GM23248 (cell line): ENCODE measurements around the gene OR51B2. TPM values are rescaled to one million over a fixed set of nuclear protein-coding genes. Genes with fewer than 3 reads are reported as not detected.

Experiments
- DNase-seq: peaks from one replicate; pipeline ENCODE4 v3.0.0-alpha.2; 2015
- H2AFZ ChIP-seq: fragments of 200-600 bp; sonication (generic); 2 replicates; pipeline ENCODE4 v1.6.1; 2016; ENCODE audit warnings: antibody characterized with exemption
- H3F3A ChIP-seq: fragments of 200-600 bp; sonication (generic); 2 replicates; pipeline ENCODE4 v1.6.1; 2016; ENCODE audit warnings: mild to moderate bottlenecking, antibody characterized with exemption, mixed run types; ENCODE audit not compliant: insufficient read depth
- H3K27ac ChIP-seq: fragments of 200-600 bp; sonication (generic); 2 replicates; pipeline ENCODE4 v1.5.1; 2016; ENCODE audit warnings: mild to moderate bottlenecking
- H3K27me3 ChIP-seq: fragments of 200-600 bp; sonication (generic); replicated peaks from 2 replicates; pipeline ENCODE4 v1.6.1; 2016; ENCODE audit warnings: mild to moderate bottlenecking; ENCODE audit not compliant: insufficient read depth
- H3K36me3 ChIP-seq: fragments of 200-600 bp; sonication (generic); 2 replicates; pipeline ENCODE4 v1.6.1; 2016; ENCODE audit warnings: low read depth, mild to moderate bottlenecking
- H3K4me1 ChIP-seq: fragments of 200-600 bp; sonication (generic); 2 replicates; pipeline ENCODE4 v1.6.1; 2016; ENCODE audit warnings: mild to moderate bottlenecking; ENCODE audit not compliant: insufficient read depth
- H3K4me2 ChIP-seq: fragments of 200-600 bp; sonication (generic); one replicate; pipeline ENCODE4 v1.6.1; 2016; ENCODE audit warnings: mild to moderate bottlenecking; ENCODE audit not compliant: unreplicated experiment
- H3K4me3 ChIP-seq: fragments of 200-600 bp; sonication (generic); 2 replicates; pipeline ENCODE4 v1.5.1; 2016; ENCODE audit warnings: mild to moderate bottlenecking
- H3K79me2 ChIP-seq: fragments of 200-600 bp; sonication (generic); 2 replicates; pipeline ENCODE4 v1.6.1; 2016; ENCODE audit warnings: mild to moderate bottlenecking; ENCODE audit not compliant: insufficient read depth
- H3K9ac ChIP-seq: fragments of 200-600 bp; sonication (generic); 2 replicates; pipeline ENCODE4 v1.6.1; 2016; ENCODE audit warnings: mild to moderate bottlenecking
- H3K9me2 ChIP-seq: fragments of 200-600 bp; sonication (generic); 2 replicates; pipeline ENCODE4 v1.6.1; 2016; ENCODE audit warnings: mixed run types, mild to moderate bottlenecking, moderate library complexity; ENCODE audit not compliant: insufficient read depth
- H3K9me3 ChIP-seq: fragments of 200-600 bp; sonication (generic); one replicate; pipeline ENCODE4 v1.6.1; 2017; ENCODE audit warnings: low read depth
- H4K20me1 ChIP-seq: fragments of 200-600 bp; sonication (generic); 2 replicates; pipeline ENCODE4 v1.6.0; 2016; ENCODE audit not compliant: insufficient read depth
- EZH2 ChIP-seq: fragments of 200-600 bp; sonication (generic); IDR thresholded peaks from 2 replicates; pipeline ENCODE4 v1.6.1; 2018; ENCODE audit warnings: antibody characterized with exemption, mild to moderate bottlenecking; ENCODE audit not compliant: insufficient read depth, poor library complexity, severe bottlenecking
- EZH2phosphoT487 ChIP-seq: fragments of 200-600 bp; sonication (generic); IDR thresholded peaks from 2 replicates; pipeline ENCODE4 v1.6.1; 2018; ENCODE audit warnings: antibody characterized with exemption, moderate library complexity, mild to moderate bottlenecking, low read depth; ENCODE audit not compliant: insufficient read depth
- WGBS, 2 experiments: methylation state at CpG; one replicate each; pipeline ENCODE4 v1.1.6; 2015 to 2017; ENCODE audit warnings: low lambda C conversion rate in 2 of 2, low coverage in 1 of 2; ENCODE audit errors: missing lambda C conversion rate in 2 of 2; 5-methylcytosine and 5-hydroxymethylcytosine counted together
- in situ Hi-C: fragments of 300-500 bp; cut with MboI; formaldehyde crosslinking; loops from 2 replicates; pipeline ENCODE4 v1.15.0; 2020
- polyA plus RNA-seq: library from polyadenylated mRNA; unstranded; fragments of >200 nt; fragmentation: Nextera tagmentation; extraction: Ambion mirVana; gene quantifications from 2 replicates; pipeline ENCODE4 v1.2.1, GENCODE V29; 2016
- small RNA-seq: library from RNA; depleted of rRNA; stranded (forward); fragments of <200 nt; gene quantifications from one replicate; pipeline ENCODE3, GENCODE V24; 2014; ENCODE audit warnings: low read depth, low replicate concordance
- total RNA-seq: library from RNA; depleted of rRNA; stranded (reverse); fragments of >200 nt; shearing (Covaris generic); gene quantifications from 2 replicates; pipeline ENCODE4 v1.2.3, GENCODE V29; 2014; rRNA removed

OR51B2 gene
- total and polyA plus RNA-seq, 2 experiments from 2014 or later = not detected

- H3K4me1 ChIP-seq = peaks cover 15% of the 10 kb centered on the region
These were observed 46.2 kb downstream of the OR51B2 start for GRCh38 chr11:5277807-5278382.

GRCh38 chr11:5276697-5277096 lies 47.4 kb downstream of the OR51B2 start:
- Histone ChIP-seq H4K20me1 (no peaks in the 10 kb centered on the region), H3K27ac (no peak overlapping the region), H3K9me2 (no peaks in the 10 kb centered on the region), H3K27me3 (no peaks in the 10 kb centered on the region), H3K4me3 (no peak overlapping the region), H3F3A (peaks cover 10% of the 10 kb centered on the region; the same call in 1 of the 2 replicates), H3K4me1 (peaks cover 15% of the 10 kb centered on the region), H3K79me2 (no peaks in the 10 kb centered on the region), H3K9ac (no peak overlapping the region), H3K9me3 (no peaks in the 10 kb centered on the region), H3K36me3 (no peaks in the 10 kb centered on the region), H2AFZ (no peak overlapping the region), H3K4me2 (no peak overlapping the region)
- in situ Hi-C loops = no loop called here
- no peak for TF ChIP-seq EZH2phosphoT487
- TF ChIP-seq EZH2 = no peak
- no peak for DNase-seq
- WGBS, 2 experiments = 85 to 100% methylated on average over 2 of the region's 2 CpGs

More at GRCh38 chr11:5277807-5278382, 46.2 kb downstream of the OR51B2 start:
- TF ChIP-seq EZH2 = no peak
- TF ChIP-seq EZH2phosphoT487 = no peak
- no peak overlapping the region for H3K9ac ChIP-seq
- H3K4me3 ChIP-seq = no peak overlapping the region
- no peaks in the 10 kb centered on the region for H3K79me2 ChIP-seq
- H3K9me3 ChIP-seq = no peaks in the 10 kb centered on the region
- no peak overlapping the region for H3K27ac ChIP-seq
- H3K27me3 ChIP-seq = no peaks in the 10 kb centered on the region
- no peaks in the 10 kb centered on the region for H3K9me2 ChIP-seq
- in situ Hi-C loops = no loop called here
- H2AFZ ChIP-seq = no peak overlapping the region
- H3K36me3 ChIP-seq = no peaks in the 10 kb centered on the region
- DNase-seq = no peak
- no peak overlapping the region for H3K4me2 ChIP-seq
- 50 to 58% methylated on average over 1 of the region's 1 CpG for WGBS, 2 experiments
- H3F3A ChIP-seq = peaks cover 14% of the 10 kb centered on the region; the same call in 1 of the 2 replicates
- H4K20me1 ChIP-seq = no peaks in the 10 kb centered on the region

- Histone ChIP-seq H3K79me2 (no peaks in the 10 kb centered on the region), H3K27ac (no peak overlapping the region)
These were observed 48.6 kb downstream of the OR51B2 start for GRCh38 chr11:5275369-5276110.

GRCh38 chr11:5274395-5274794 lies 49.7 kb downstream of the OR51B2 start:
- no peak overlapping the region for H3K9ac ChIP-seq
- no peaks in the 10 kb centered on the region for H3K36me3 ChIP-seq
- no peak overlapping the region for H3K4me3 ChIP-seq
- H3K9me2 ChIP-seq = no peaks in the 10 kb centered on the region
- no peak for DNase-seq
- no peaks in the 10 kb centered on the region for H3F3A ChIP-seq
- WGBS, 2 experiments = 83% methylated on average over 5 of the region's 5 CpGs
- in situ Hi-C loops = no loop called here
- no peak overlapping the region for H3K4me2 ChIP-seq
- no peak overlapping the region for H3K27ac ChIP-seq
- H3K9me3 ChIP-seq = no peaks in the 10 kb centered on the region
- H2AFZ ChIP-seq = no peak overlapping the region
- H4K20me1 ChIP-seq = no peaks in the 10 kb centered on the region
- no peaks in the 10 kb centered on the region for H3K27me3 ChIP-seq
- H3K79me2 ChIP-seq = no peaks in the 10 kb centered on the region
- TF ChIP-seq EZH2 (no peak), EZH2phosphoT487 (no peak)
- 0 out of 2 replicates have a peak, but pooled peaks cover 3% of the 10 kb centered on the region for H3K4me1 ChIP-seq

More at GRCh38 chr11:5275369-5276110, 48.6 kb downstream of the OR51B2 start:
- H3K4me3 ChIP-seq = no peak overlapping the region
- no peak overlapping the region for H3K9ac ChIP-seq
- whole genome bisulfite sequencing, 2 experiments = 83 to 84% methylated on average over 6 of the region's 6 CpGs
- DNase-seq = no peak
- in situ Hi-C loops = no loop called here
- TF ChIP-seq EZH2phosphoT487 = no peak
- no peak for TF ChIP-seq EZH2
- peaks cover 9% of the 10 kb centered on the region; the same call in 1 of the 2 replicates for H3K4me1 ChIP-seq
- H3K9me3 ChIP-seq = no peaks in the 10 kb centered on the region
- H3K36me3 ChIP-seq = no peaks in the 10 kb centered on the region
- H3K4me2 ChIP-seq = no peak overlapping the region
- no peaks in the 10 kb centered on the region for H3K27me3 ChIP-seq
- H4K20me1 ChIP-seq = no peaks in the 10 kb centered on the region
- no peaks in the 10 kb centered on the region for H3F3A ChIP-seq
- no peak overlapping the region for H2AFZ ChIP-seq
- H3K9me2 ChIP-seq = no peaks in the 10 kb centered on the region

Small RNAs within 50 kb of the gene (small RNA-seq; reads per million reads assigned to genes)
- gene AC104389.3 = not detected

Other genes starting within 250 kb of the OR51B2 start
- gene OR52A5, start 185.9 kb downstream of the OR51B2 start, total RNA-seq = not detected in 2 replicates
- gene OR52A5, start 185.9 kb downstream of the OR51B2 start, polyA plus RNA-seq = not detected in 2 replicates
- not detected in 2 replicates for gene OR52A1, start 169.5 kb downstream of the OR51B2 start, total RNA-seq
- not detected in 2 replicates for gene OR52A1, start 169.5 kb downstream of the OR51B2 start, polyA plus RNA-seq
- not detected in 2 replicates for gene OR51V1, start 123.6 kb downstream of the OR51B2 start, total RNA-seq
- gene OR51V1, start 123.6 kb downstream of the OR51B2 start, polyA plus RNA-seq = not detected in 2 replicates
- gene HBB, start 97.2 kb downstream of the OR51B2 start, total RNA-seq = not detected in 2 replicates
- gene HBB, start 97.2 kb downstream of the OR51B2 start, polyA plus RNA-seq = not detected in 2 replicates
- gene HBD, start 89.8 kb downstream of the OR51B2 start, total RNA-seq = not detected in 2 replicates
- not detected in 2 replicates for gene HBD, start 89.8 kb downstream of the OR51B2 start, polyA plus RNA-seq
- not detected in 2 replicates for gene HBG1, start 74.4 kb downstream of the OR51B2 start, total RNA-seq
- not detected in 2 replicates for gene HBG1, start 74.4 kb downstream of the OR51B2 start, polyA plus RNA-seq
- not detected in 2 replicates for gene HBG2, start 69.5 kb downstream of the OR51B2 start, total RNA-seq
- gene HBG2, start 69.5 kb downstream of the OR51B2 start, polyA plus RNA-seq = not detected in 2 replicates
- not detected in 2 replicates for gene HBE1, start 54.4 kb downstream of the OR51B2 start, total RNA-seq
- gene HBE1, start 54.4 kb downstream of the OR51B2 start, polyA plus RNA-seq = not detected in 2 replicates
- not detected in 2 replicates for gene OR51B4, start 22.4 kb downstream of the OR51B2 start, total RNA-seq
- not detected in 2 replicates for gene OR51B4, start 22.4 kb downstream of the OR51B2 start, polyA plus RNA-seq
- gene OR51B5, start 19.2 kb upstream of the OR51B2 start, total RNA-seq = not detected in 2 replicates
- not detected in 2 replicates for gene OR51B5, start 19.2 kb upstream of the OR51B2 start, polyA plus RNA-seq
- gene OR51B6, start 27.2 kb upstream of the OR51B2 start, total RNA-seq = not detected in 2 replicates
- not detected in 2 replicates for gene OR51B6, start 27.2 kb upstream of the OR51B2 start, polyA plus RNA-seq
- gene OR51M1, start 59.5 kb upstream of the OR51B2 start, total RNA-seq = not detected in 2 replicates
- not detected in 2 replicates for gene OR51M1, start 59.5 kb upstream of the OR51B2 start, polyA plus RNA-seq
- gene OR51Q1, start 97.8 kb upstream of the OR51B2 start, total RNA-seq = not detected in 2 replicates
- not detected in 2 replicates for gene OR51Q1, start 97.8 kb upstream of the OR51B2 start, polyA plus RNA-seq
- not detected in 2 replicates for gene OR51I1, start 117.2 kb upstream of the OR51B2 start, total RNA-seq
- not detected in 2 replicates for gene OR51I1, start 117.2 kb upstream of the OR51B2 start, polyA plus RNA-seq
- gene OR51I2, start 125.0 kb upstream of the OR51B2 start, total RNA-seq = not detected in 2 replicates
- not detected in 2 replicates for gene OR51I2, start 125.0 kb upstream of the OR51B2 start, polyA plus RNA-seq
- not detected in 2 replicates for gene OR52D1, start 164.4 kb upstream of the OR51B2 start, total RNA-seq
- not detected in 2 replicates for gene OR52D1, start 164.4 kb upstream of the OR51B2 start, polyA plus RNA-seq
- not detected in 2 replicates for gene UBQLN3, start 185.7 kb upstream of the OR51B2 start, total RNA-seq
- gene UBQLN3, start 185.7 kb upstream of the OR51B2 start, polyA plus RNA-seq = not detected in 2 replicates
- gene UBQLNL, start 192.4 kb upstream of the OR51B2 start, total RNA-seq = 0.32 TPM in 1 of 2 replicates, not detected in the other
- 0.20 TPM in 1 of 2 replicates, not detected in the other for gene UBQLNL, start 192.4 kb upstream of the OR51B2 start, polyA plus RNA-seq
- not detected in 2 replicates for gene OR52H1, start 224.2 kb upstream of the OR51B2 start, total RNA-seq
- not detected in 2 replicates for gene OR52H1, start 224.2 kb upstream of the OR51B2 start, polyA plus RNA-seq